Measurements from ENCODE around the gene STARD8.

Gene STARD8

DNA sequence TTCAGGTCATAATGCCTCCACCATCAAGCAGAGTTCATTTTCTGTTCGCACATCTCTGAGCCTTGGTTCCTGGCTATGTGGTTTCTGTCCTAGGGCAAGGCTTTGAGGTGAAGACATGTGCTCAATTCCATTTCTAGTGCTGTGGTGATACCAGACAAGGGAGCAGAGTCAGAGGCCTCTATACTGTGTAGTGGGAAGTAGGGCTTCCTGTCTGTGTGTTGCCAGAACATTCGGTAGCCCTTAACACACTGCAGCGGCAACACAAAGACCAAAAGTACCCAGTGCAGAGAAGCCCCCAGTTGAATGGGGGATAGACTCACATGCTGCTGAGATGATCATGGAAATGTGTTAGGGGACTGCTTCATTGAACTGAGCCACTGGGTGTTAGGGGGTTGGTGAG, 56.4 kb downstream of the STARD8 start:
- Histone ChIP-seq H3K9me3 (ENCODE audit: control insufficient read depth, low read length) (no peaks in the 10 kb centered on the region), H3K4me3 (ENCODE audit: low read length) (no peak overlapping the region), H3K36me3 (ENCODE audit: control insufficient read depth, insufficient read depth, low read length, severe bottlenecking) (no peaks in the 10 kb centered on the region), H3K9ac (ENCODE audit: low read length) (no peak overlapping the region), H3K4me1 (ENCODE audit: control insufficient read depth, insufficient read depth, low read length) (no peaks in the 10 kb centered on the region), H3K27me3 (replicated peaks; ENCODE audit: control insufficient read depth, insufficient read depth, low read length) (peaks cover 8% of the 10 kb centered on the region)
- no peak for DNase-seq (ENCODE audit: low read depth)

DNA sequence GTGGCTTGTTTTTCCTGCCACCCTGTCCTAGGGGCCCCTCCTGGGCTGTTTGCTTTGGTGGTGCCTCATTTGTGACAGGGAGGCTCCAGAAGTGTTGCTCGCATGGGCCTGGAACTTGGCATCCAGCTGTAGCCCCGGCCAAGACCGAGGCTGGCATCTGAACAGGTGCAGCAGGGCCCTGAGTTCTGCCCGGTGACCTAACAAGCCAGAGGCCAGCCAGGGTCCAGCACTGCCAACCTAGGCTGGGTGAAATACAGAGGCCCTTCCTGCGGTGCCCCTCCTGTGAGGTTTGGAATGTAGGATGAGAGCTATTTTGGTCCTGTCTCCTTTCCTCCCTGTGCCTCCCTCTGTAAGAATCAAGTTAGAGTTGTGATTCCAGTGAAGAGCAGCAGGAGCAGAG, 58.5 kb downstream of the STARD8 start:
- no peaks in the 10 kb centered on the region for H3K9me3 ChIP-seq (ENCODE audit: control insufficient read depth, low read length)

GRCh38 chrX:68708503-68709290, 61.2 kb downstream of the STARD8 start:
- Histone ChIP-seq H3K36me3 (ENCODE audit: control insufficient read depth, insufficient read depth, low read length, severe bottlenecking) (peaks cover 5% of the 10 kb centered on the region), H3K27me3 (replicated peaks; ENCODE audit: control insufficient read depth, insufficient read depth, low read length) (peaks cover 14% of the 10 kb centered on the region), H3K9ac (ENCODE audit: low read length) (no peak overlapping the region), H3K4me1 (ENCODE audit: control insufficient read depth, insufficient read depth, low read length) (no peaks in the 10 kb centered on the region), H3K4me3 (ENCODE audit: low read length) (no peak overlapping the region), H3K9me3 (ENCODE audit: control insufficient read depth, low read length) (no peaks in the 10 kb centered on the region)
- no peak for DNase-seq (ENCODE audit: low read depth)

More for the DNA sequence above, 58.5 kb downstream of the STARD8 start:
- Histone ChIP-seq H3K9ac (ENCODE audit: low read length) (no peak overlapping the region), H3K4me1 (ENCODE audit: control insufficient read depth, insufficient read depth, low read length) (no peaks in the 10 kb centered on the region), H3K27me3 (replicated peaks; ENCODE audit: control insufficient read depth, insufficient read depth, low read length) (peaks cover 8% of the 10 kb centered on the region), H3K4me3 (ENCODE audit: low read length) (no peak overlapping the region), H3K36me3 (ENCODE audit: control insufficient read depth, insufficient read depth, low read length, severe bottlenecking) (no peaks in the 10 kb centered on the region)
- DNase-seq (ENCODE audit: low read depth) = no peak

GRCh38 chrX:68710870-68711576, 63.6 kb downstream of the STARD8 start:
- DNase-seq (ENCODE audit: low read depth) = peak; percentile 34
- H3K4me1 ChIP-seq (ENCODE audit: control insufficient read depth, insufficient read depth, low read length) = no peaks in the 10 kb centered on the region
- H3K27me3 ChIP-seq (replicated peaks; ENCODE audit: control insufficient read depth, insufficient read depth, low read length) = peaks cover 21% of the 10 kb centered on the region
- no peaks in the 10 kb centered on the region for H3K9me3 ChIP-seq (ENCODE audit: control insufficient read depth, low read length)
- no peak overlapping the region for H3K9ac ChIP-seq (ENCODE audit: low read length)
- H3K36me3 ChIP-seq (ENCODE audit: control insufficient read depth, insufficient read depth, low read length, severe bottlenecking) = peaks cover 5% of the 10 kb centered on the region
- no peak overlapping the region for H3K4me3 ChIP-seq (ENCODE audit: low read length)

DNA sequence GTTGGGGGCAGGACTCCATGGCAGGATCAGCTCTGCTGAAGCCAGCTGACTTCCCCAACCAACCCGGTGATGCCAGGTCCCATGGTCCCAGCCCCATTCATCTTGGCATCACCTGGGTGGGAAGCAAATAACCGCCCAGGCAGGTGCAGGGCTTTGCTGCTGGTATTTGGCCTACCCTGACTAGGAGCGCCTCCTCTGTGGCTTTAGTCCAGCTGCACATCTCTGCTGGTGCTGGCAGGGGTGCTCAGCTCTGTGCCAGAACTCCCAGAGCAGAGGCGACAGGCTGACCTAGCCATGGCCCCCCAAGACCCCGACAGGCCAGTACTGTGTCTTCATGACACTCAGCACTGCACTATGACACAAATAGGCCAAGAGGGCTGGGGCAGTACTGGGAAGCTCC, 64.4 kb downstream of the STARD8 start:
- H3K9ac ChIP-seq (ENCODE audit: low read length) = no peak overlapping the region
- peaks cover 5% of the 10 kb centered on the region for H3K36me3 ChIP-seq (ENCODE audit: control insufficient read depth, insufficient read depth, low read length, severe bottlenecking)
- no peaks in the 10 kb centered on the region for H3K4me1 ChIP-seq (ENCODE audit: control insufficient read depth, insufficient read depth, low read length)
- DNase-seq (ENCODE audit: low read depth) = no peak
- no peaks in the 10 kb centered on the region for H3K9me3 ChIP-seq (ENCODE audit: control insufficient read depth, low read length)
- peaks cover 22% of the 10 kb centered on the region for H3K27me3 ChIP-seq (replicated peaks; ENCODE audit: control insufficient read depth, insufficient read depth, low read length)
- no peak overlapping the region for H3K4me3 ChIP-seq (ENCODE audit: low read length)

- H3K36me3 ChIP-seq (ENCODE audit: control insufficient read depth, insufficient read depth, low read length, severe bottlenecking) = peaks cover 5% of the 10 kb centered on the region
- no peak overlapping the region for H3K9ac ChIP-seq (ENCODE audit: low read length)
- no peaks in the 10 kb centered on the region for H3K4me1 ChIP-seq (ENCODE audit: control insufficient read depth, insufficient read depth, low read length)
- DNase-seq (ENCODE audit: low read depth) = no peak
- H3K27me3 ChIP-seq (replicated peaks; ENCODE audit: control insufficient read depth, insufficient read depth, low read length) = peaks cover 14% of the 10 kb centered on the region
- H3K4me3 ChIP-seq (ENCODE audit: low read length) = no peak overlapping the region
- no peaks in the 10 kb centered on the region for H3K9me3 ChIP-seq (ENCODE audit: control insufficient read depth, low read length)
These were observed 67.4 kb downstream of the STARD8 start for GRCh38 chrX:68714856-68715255.

GRCh38 chrX:68717196-68717595, 69.7 kb downstream of the STARD8 start:
- no peaks in the 10 kb centered on the region for H3K4me1 ChIP-seq (ENCODE audit: control insufficient read depth, insufficient read depth, low read length)
- H3K9me3 ChIP-seq (ENCODE audit: control insufficient read depth, low read length) = no peaks in the 10 kb centered on the region
- peaks cover 13% of the 10 kb centered on the region for H3K36me3 ChIP-seq (ENCODE audit: control insufficient read depth, insufficient read depth, low read length, severe bottlenecking)
- no peak for DNase-seq (ENCODE audit: low read depth)
- no peak overlapping the region for H3K4me3 ChIP-seq (ENCODE audit: low read length)
- peaks cover 14% of the 10 kb centered on the region for H3K27me3 ChIP-seq (replicated peaks; ENCODE audit: control insufficient read depth, insufficient read depth, low read length)
- H3K9ac ChIP-seq (ENCODE audit: low read length) = no peak overlapping the region

DNA sequence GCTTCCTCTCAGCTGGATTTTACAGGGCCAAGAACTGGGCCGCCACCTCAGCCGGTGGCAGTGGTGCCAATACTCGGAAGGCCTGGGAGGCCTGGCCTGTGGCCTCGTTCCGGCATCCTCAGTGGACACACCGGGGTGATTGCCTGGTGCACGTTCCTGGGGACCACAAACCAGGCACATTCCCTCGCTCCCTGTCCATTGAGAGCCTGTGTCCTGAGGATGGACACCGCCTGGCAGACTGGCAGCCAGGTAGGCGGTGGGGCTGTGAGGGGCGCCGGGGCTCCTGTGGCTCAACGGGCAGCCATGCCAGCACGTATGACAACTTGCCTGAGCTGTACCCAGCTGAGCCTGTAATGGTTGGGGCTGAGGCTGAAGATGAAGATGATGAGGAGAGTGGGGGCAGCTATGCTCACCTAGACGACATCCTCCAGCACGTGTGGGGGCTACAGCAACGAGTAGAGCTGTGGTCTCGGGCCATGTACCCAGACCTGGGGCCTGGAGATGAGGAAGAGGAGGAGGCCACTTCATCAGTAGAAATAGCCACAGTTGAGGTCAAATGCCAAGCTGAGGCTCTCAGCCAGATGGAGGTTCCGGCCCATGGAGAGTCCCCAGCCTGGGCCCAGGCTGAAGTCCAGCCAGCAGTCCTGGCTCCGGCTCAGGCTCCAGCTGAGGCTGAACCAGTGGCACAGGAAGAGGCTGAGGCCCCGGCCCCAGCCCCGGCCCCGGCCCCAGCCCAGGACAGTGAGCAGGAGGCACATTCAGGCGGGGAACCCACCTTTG, 70.4 kb downstream of the STARD8 start:
- H3K9me3 ChIP-seq (ENCODE audit: control insufficient read depth, low read length) = no peaks in the 10 kb centered on the region
- peaks cover 12% of the 10 kb centered on the region for H3K36me3 ChIP-seq (ENCODE audit: control insufficient read depth, insufficient read depth, low read length, severe bottlenecking)
- no peak overlapping the region for H3K4me3 ChIP-seq (ENCODE audit: low read length)
- DNase-seq (ENCODE audit: low read depth) = no peak
- H3K27me3 ChIP-seq (replicated peaks; ENCODE audit: control insufficient read depth, insufficient read depth, low read length) = peaks cover 12% of the 10 kb centered on the region
- H3K4me1 ChIP-seq (ENCODE audit: control insufficient read depth, insufficient read depth, low read length) = no peaks in the 10 kb centered on the region
- H3K9ac ChIP-seq (ENCODE audit: low read length) = no peak overlapping the region

DNA sequence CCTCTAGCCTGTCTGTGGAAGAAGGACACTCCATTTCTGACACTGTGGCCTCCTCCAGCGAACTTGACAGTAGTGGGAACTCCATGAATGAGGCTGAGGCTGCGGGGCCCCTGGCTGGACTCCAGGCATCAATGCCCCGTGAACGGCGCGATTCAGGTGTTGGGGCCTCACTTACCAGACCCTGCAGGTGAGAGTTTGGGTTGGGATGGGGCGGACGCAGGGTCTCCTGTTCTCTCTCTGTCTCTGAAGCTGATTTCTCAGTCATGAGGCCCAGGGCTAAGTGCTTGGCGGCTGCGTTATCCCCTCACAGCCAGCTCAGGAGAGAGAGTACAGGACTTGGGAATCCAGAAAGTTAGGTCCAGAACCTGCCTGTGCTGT, 71.0 kb downstream of the STARD8 start:
- no peaks in the 10 kb centered on the region for H3K9me3 ChIP-seq (ENCODE audit: control insufficient read depth, low read length)
- no peak overlapping the region for H3K4me3 ChIP-seq (ENCODE audit: low read length)
- no peak for DNase-seq (ENCODE audit: low read depth)
- peaks cover 12% of the 10 kb centered on the region for H3K27me3 ChIP-seq (replicated peaks; ENCODE audit: control insufficient read depth, insufficient read depth, low read length)
- no peak overlapping the region for H3K9ac ChIP-seq (ENCODE audit: low read length)
- H3K36me3 ChIP-seq (ENCODE audit: control insufficient read depth, insufficient read depth, low read length, severe bottlenecking) = peaks cover 8% of the 10 kb centered on the region
- H3K4me1 ChIP-seq (ENCODE audit: control insufficient read depth, insufficient read depth, low read length) = no peaks in the 10 kb centered on the region

GRCh38 chrX:68719181-68719903, 71.9 kb downstream of the STARD8 start:
- H3K36me3 ChIP-seq (ENCODE audit: control insufficient read depth, insufficient read depth, low read length, severe bottlenecking) = peaks cover 8% of the 10 kb centered on the region
- no peak overlapping the region for H3K9ac ChIP-seq (ENCODE audit: low read length)
- no peak overlapping the region for H3K4me3 ChIP-seq (ENCODE audit: low read length)
- H3K9me3 ChIP-seq (ENCODE audit: control insufficient read depth, low read length) = no peaks in the 10 kb centered on the region
- H3K27me3 ChIP-seq (replicated peaks; ENCODE audit: control insufficient read depth, insufficient read depth, low read length) = peaks cover 12% of the 10 kb centered on the region
- no peak for DNase-seq (ENCODE audit: low read depth)
- no peaks in the 10 kb centered on the region for H3K4me1 ChIP-seq (ENCODE audit: control insufficient read depth, insufficient read depth, low read length)
